Measurements from ENCODE around the gene KCTD15.

GRCh38 chr19:33749619-33750175, 47.0 kb upstream of the KCTD15 start:
- TF ChIP-seq CTCF (IDR thresholded peaks at IDR 0.05) (no peak), POLR2AphosphoS5 (IDR thresholded peaks at IDR 0.05) (no peak), POLR2A (IDR thresholded peaks at IDR 0.05) (no peak), EP300 (IDR thresholded peaks at IDR 0.05) (no peak)

All from stomach (tissue), 4 donors.